HEK293 (cell line): ENCODE measurements around the gene DEDD2.

Source experiments
- GFI1B ChIP-seq: fragments of 450-650 bp; formaldehyde crosslinking; IDR thresholded peaks from 2 replicates; pipeline ENCODE4 v1.5.1; 2016; ENCODE audit warnings: missing biosample characterization, missing genetic modification characterization
- GLI2 ChIP-seq: fragments of 450-650 bp; formaldehyde crosslinking; IDR thresholded peaks from 2 replicates; pipeline ENCODE4; 2017; ENCODE audit warnings: missing biosample characterization, missing genetic modification characterization, low read depth, borderline replicate concordance
- MYNN ChIP-seq: fragments of 450-650 bp; formaldehyde crosslinking; IDR thresholded peaks from 2 replicates; pipeline ENCODE4 v1.5.1; 2016; ENCODE audit warnings: missing biosample characterization, missing genetic modification characterization, borderline replicate concordance
- PRDM2 ChIP-seq: fragments of 450-650 bp; formaldehyde crosslinking; IDR thresholded peaks from 2 replicates; pipeline ENCODE4 v1.5.1; 2016; ENCODE audit warnings: missing biosample characterization, missing genetic modification characterization, borderline replicate concordance
- PRDM6 ChIP-seq: fragments of 450-650 bp; formaldehyde crosslinking; IDR thresholded peaks from 2 replicates; pipeline ENCODE4 v1.5.1; 2017; ENCODE audit warnings: missing biosample characterization, missing genetic modification characterization
- RBAK ChIP-seq: fragments of 450-650 bp; formaldehyde crosslinking; IDR thresholded peaks from 2 replicates; pipeline ENCODE4 v1.5.1; 2016; ENCODE audit warnings: missing biosample characterization, missing genetic modification characterization
- WT1 ChIP-seq: fragments of 450-650 bp; formaldehyde crosslinking; IDR thresholded peaks from 2 replicates; pipeline ENCODE4 v1.5.1; 2016; ENCODE audit warnings: missing biosample characterization, missing genetic modification characterization
- YY1 ChIP-seq: fragments of 450-650 bp; formaldehyde crosslinking; IDR thresholded peaks from 2 replicates; pipeline ENCODE4 v1.5.1; 2018; ENCODE audit warnings: missing biosample characterization, missing genetic modification characterization
- ZBTB21 ChIP-seq: fragments of 450-650 bp; formaldehyde crosslinking; IDR thresholded peaks from 2 replicates; pipeline ENCODE4 v1.5.1; 2017; ENCODE audit warnings: missing biosample characterization, missing genetic modification characterization
- ZBTB8A ChIP-seq: fragments of 450-650 bp; formaldehyde crosslinking; IDR thresholded peaks from 2 replicates; pipeline ENCODE4 v1.5.1; 2016; ENCODE audit warnings: missing biosample characterization, missing genetic modification characterization
- ZFHX2 ChIP-seq: fragments of 450-650 bp; formaldehyde crosslinking; conservative IDR thresholded peaks from 2 replicates; pipeline ENCODE4 v1.5.1; 2016; ENCODE audit warnings: missing biosample characterization, missing genetic modification characterization
- ZNF146 ChIP-seq: fragments of 450-650 bp; formaldehyde crosslinking; IDR thresholded peaks from 2 replicates; pipeline ENCODE4 v1.5.1; 2016; ENCODE audit warnings: missing biosample characterization, missing genetic modification characterization
- ZNF155 ChIP-seq: fragments of 450-650 bp; formaldehyde crosslinking; IDR thresholded peaks from 2 replicates; pipeline ENCODE4 v1.5.1; 2016; ENCODE audit warnings: missing biosample characterization, missing genetic modification characterization
- ZNF184 ChIP-seq: fragments of 450-650 bp; IDR thresholded peaks from 2 replicates; pipeline ENCODE4 v1.5.1; 2018; ENCODE audit warnings: missing biosample characterization, mild to moderate bottlenecking, missing genetic modification characterization
- ZNF248 ChIP-seq: fragments of 450-650 bp; formaldehyde crosslinking; IDR thresholded peaks from 2 replicates; pipeline ENCODE4 v1.5.1; 2017; ENCODE audit warnings: missing biosample characterization, missing genetic modification characterization
- ZNF280D ChIP-seq: fragments of 450-650 bp; formaldehyde crosslinking; IDR thresholded peaks from 2 replicates; pipeline ENCODE4 v1.5.1; 2016; ENCODE audit warnings: missing biosample characterization, missing genetic modification characterization
- ZNF433 ChIP-seq: fragments of 450-650 bp; formaldehyde crosslinking; IDR thresholded peaks from 2 replicates; pipeline ENCODE4 v1.5.1; 2016; ENCODE audit warnings: missing biosample characterization, missing genetic modification characterization, low read depth
- ZNF518A ChIP-seq: fragments of 450-650 bp; formaldehyde crosslinking; conservative IDR thresholded peaks from 2 replicates; pipeline ENCODE4 v1.5.1; 2016; ENCODE audit warnings: low read depth, missing biosample characterization, missing genetic modification characterization
- ZNF585B ChIP-seq: fragments of 450-650 bp; formaldehyde crosslinking; IDR thresholded peaks from 2 replicates; pipeline ENCODE4 v1.5.1; 2016; ENCODE audit warnings: missing biosample characterization, missing genetic modification characterization
- ZNF621 ChIP-seq: fragments of 450-650 bp; formaldehyde crosslinking; IDR thresholded peaks from 2 replicates; pipeline ENCODE4 v1.5.1; 2017; ENCODE audit warnings: missing biosample characterization, missing genetic modification characterization
- ZNF654 ChIP-seq: fragments of 450-650 bp; formaldehyde crosslinking; IDR thresholded peaks from 2 replicates; pipeline ENCODE4 v1.5.1; 2016; ENCODE audit warnings: low read depth, missing biosample characterization, missing genetic modification characterization
- ZNF701 ChIP-seq: fragments of 450-650 bp; formaldehyde crosslinking; IDR thresholded peaks from 2 replicates; pipeline ENCODE4 v1.5.1; 2016; ENCODE audit warnings: missing biosample characterization, missing genetic modification characterization
- ZNF776 ChIP-seq: fragments of 450-650 bp; formaldehyde crosslinking; IDR thresholded peaks from 2 replicates; pipeline ENCODE4 v1.5.0; 2017; ENCODE audit warnings: missing biosample characterization, missing genetic modification characterization, borderline replicate concordance
- ZNF791 ChIP-seq: fragments of 450-650 bp; formaldehyde crosslinking; IDR thresholded peaks from 2 replicates; pipeline ENCODE4 v1.5.1; 2016; ENCODE audit warnings: missing biosample characterization, missing genetic modification characterization

DEDD2 gene

GRCh38 chr19:42244347-42245220 is 27.1 kb upstream of the DEDD2 start (continued):
- TF ChIP-seq PRDM2 (no peak), GLI2 (tag by site-specific recombination) (no peak), ZNF280D (no peak), ZNF184 (tag by site-specific recombination) (no peak), WT1 (tag by site-specific recombination) (no peak), PRDM6 (tag by site-specific recombination) (no peak), GFI1B (tag by site-specific recombination) (no peak), ZNF518A (tag by site-specific recombination) (peak; percentile 71), ZBTB8A (tag by site-specific recombination) (no peak; the same call in 1 of the 2 replicates), ZNF433 (no peak), YY1 (0 out of 2 replicates have a peak, but pooled peaks have one; percentile 48), MYNN (tag by site-specific recombination) (no peak), ZFHX2 (peak; percentile 56), ZNF654 (0 out of 2 replicates have a peak, but pooled peaks have one; percentile 12), ZNF791 (no peak), ZNF248 (tag by site-specific recombination) (no peak), ZBTB21 (peak; percentile 54; the same call in 1 of the 2 replicates), ZNF155 (no peak), RBAK (tag by site-specific recombination) (no peak), ZNF701 (tag by site-specific recombination) (no peak), ZNF776 (no peak), ZNF585B (no peak), ZNF146 (tag by site-specific recombination) (no peak), ZNF621 (tag by site-specific recombination) (no peak)
